CD4-positive, alpha-beta memory T cell (primary cell): Measurements from ENCODE around the gene MTMR3. TPM values are rescaled to one million over a fixed set of nuclear protein-coding genes. Genes with fewer than 3 reads are reported as not detected.
A peak's percentile ranks its signal among the peaks of the same experiment; 100 is the strongest.
"Not testable (repeated sequence)": the region's sequence is repeated elsewhere in the genome, so short reads cannot be mapped to it uniquely, and the experiment has no call there.

Experiments
- CTCF ChIA-PET: fragments of 350-600 bp; sonication (Branson Sonifier 250); formaldehyde crosslinking; loops from one replicate; lab custom pipeline; 2021; ENCODE audit warnings: inconsistent platforms; ENCODE audit not compliant: partially characterized antibody; lab: Charles Lee
- POLR2A ChIA-PET: fragments of 350-600 bp; sonication (Branson Sonifier 250); formaldehyde crosslinking; loops from one replicate; lab custom pipeline; 2021; ENCODE audit not compliant: partially characterized antibody; lab: Charles Lee
- DNase-seq, 5 donors: peaks; one replicate each; pipeline versions ENCODE4 v3.0.0 to v3.0.0-alpha.2; 2020 to 2022; ENCODE audit warnings: mixed read lengths in 1 of 5
- H3K27ac ChIP-seq: one replicate; pipeline ENCODE4 v1.7.0; 2013; ENCODE audit warnings: low read depth, low read length
- H3K27me3 ChIP-seq: 2 replicates; pipeline ENCODE4 v1.7.0; 2013; ENCODE audit warnings: mild to moderate bottlenecking, low read length, moderate library complexity; ENCODE audit not compliant: insufficient read depth
- H3K36me3 ChIP-seq: 2 replicates; pipeline ENCODE4 v1.7.0; 2013; ENCODE audit warnings: mild to moderate bottlenecking, low read length, moderate library complexity; ENCODE audit not compliant: insufficient read depth
- H3K4me1 ChIP-seq: 2 replicates; pipeline ENCODE4 v1.7.0; 2013; ENCODE audit warnings: mild to moderate bottlenecking, low read length, moderate library complexity; ENCODE audit not compliant: insufficient read depth
- H3K4me3 ChIP-seq, 2 donors: one replicate each; pipeline ENCODE4 v1.7.0; 2013; ENCODE audit warnings: low read length in 2 of 2, mild to moderate bottlenecking in 1 of 2
- H3K9me3 ChIP-seq, 2 donors: one replicate each; pipeline ENCODE4 v1.7.0; 2013; ENCODE audit warnings: low read length in 2 of 2, control low read depth in 1 of 2; ENCODE audit not compliant: control insufficient read depth in 1 of 2
- H3K27ac Mint-ChIP-seq, 7 donors: one replicate each; pipeline ENCODE4 v1.8.0; 2020 to 2021; ENCODE audit warnings: mixed read lengths in 7 of 7, mild to moderate bottlenecking in 6 of 7, inconsistent platforms in 3 of 7, moderate library complexity in 3 of 7
- H3K27me3 Mint-ChIP-seq, 2 donors: one replicate each; pipeline ENCODE4 v1.8.0; 2020 to 2021; ENCODE audit warnings: mixed read lengths in 2 of 2
- H3K36me3 Mint-ChIP-seq, 2 donors: one replicate each; pipeline ENCODE4 v1.8.0; 2020 to 2021; ENCODE audit warnings: mixed read lengths in 2 of 2, inconsistent platforms in 1 of 2, mild to moderate bottlenecking in 1 of 2
- H3K4me1 Mint-ChIP-seq, 4 donors: one replicate each; pipeline ENCODE4 v1.8.0; 2020 to 2021; ENCODE audit warnings: mixed read lengths in 4 of 4, mild to moderate bottlenecking in 1 of 4
- H3K4me3 Mint-ChIP-seq, 8 donors: one replicate each; pipeline ENCODE4 v1.8.0; 2020 to 2021; ENCODE audit warnings: mixed read lengths in 8 of 8, mild to moderate bottlenecking in 7 of 8, moderate library complexity in 6 of 8, inconsistent platforms in 3 of 8
- H3K9me3 Mint-ChIP-seq, 8 donors: one replicate each; pipeline ENCODE4 v1.8.0; 2020 to 2021; ENCODE audit warnings: mixed read lengths in 8 of 8, mild to moderate bottlenecking in 5 of 8, inconsistent platforms in 3 of 8, moderate library complexity in 1 of 8
- intact Hi-C: fragments of 100-400 bp; cut with micrococcal nuclease; formaldehyde crosslinking; loops from one replicate; pipeline ENCODE4 v1.15.1; 2023
- polyA plus RNA-seq, 2 donors: library from polyadenylated mRNA; unstranded; fragments of 300-500 nt; fragmentation: Illumina TruSeq; gene quantifications; one replicate each; pipeline ENCODE4 v1.2.3, GENCODE V29; 2021
- total RNA-seq, 2 experiments: library from RNA; stranded (reverse); gene quantifications; one replicate each; pipeline ENCODE4 v1.2.3, GENCODE V29; 2021

MTMR3 gene
- total and polyA plus RNA-seq, 4 experiments from 2014 or later, result 11.0 to 68.6 (median 43.3) TPM

GRCh38 chr22:29855611-29856181 lies 27.3 kb upstream of the MTMR3 start:
- Histone ChIP-seq H3K4me3 (no peak overlapping the region), H3K9me3 (no peaks in the 10 kb centered on the region), H3K4me1 (no peaks in the 10 kb centered on the region), H3K27me3 (no peaks in the 10 kb centered on the region), H3K27ac (no peak overlapping the region), H3K36me3 (no peaks in the 10 kb centered on the region)
- ChIA-PET POLR2A (no interaction called here), CTCF (no interaction called here)
- no peak for DNase-seq
- Mint-ChIP-seq H3K9me3 (no peaks in the 10 kb centered on the region), H3K4me1 (no peaks in the 10 kb centered on the region), H3K4me3 (no peak overlapping the region), H3K27me3 (peaks cover 3% of the 10 kb centered on the region in 2 donors), H3K36me3 (no peaks in the 10 kb centered on the region), H3K27ac (no peak overlapping the region)
- intact Hi-C loops, result no loop called here

- no peak overlapping the region for H3K27ac Mint-ChIP-seq
- CTCF ChIA-PET, result interaction anchor here (0.5 kb wide), 1 partner anchor 1547 kb away, joined by 3 read pairs; no protein-coding TSS in a partner anchor
Observed at GRCh38 chr22:29856496-29856895, 26.5 kb upstream of the MTMR3 start.

GRCh38 chr22:29859030-29859429 lies 23.9 kb upstream of the MTMR3 start:
- H3K36me3 Mint-ChIP-seq, H3K4me1 ChIP-seq, DNase-seq, H3K4me3 ChIP-seq, H3K4me1 Mint-ChIP-seq, H3K27me3 Mint-ChIP-seq, H3K27me3 ChIP-seq, CTCF ChIA-PET, H3K27ac ChIP-seq, H3K9me3 ChIP-seq, H3K9me3 Mint-ChIP-seq, intact Hi-C loops, H3K27ac Mint-ChIP-seq, H3K4me3 Mint-ChIP-seq, H3K36me3 ChIP-seq: not testable (repeated sequence)
- POLR2A ChIA-PET, result interaction anchor here (0.6 kb wide), 1 partner anchor 122 kb away, joined by 3 read pairs; no protein-coding TSS in a partner anchor

More at GRCh38 chr22:29856496-29856895, 26.5 kb upstream of the MTMR3 start:
- peaks cover 3% of the 10 kb centered on the region in 2 donors for H3K27me3 Mint-ChIP-seq
- no peaks in the 10 kb centered on the region for H3K9me3 Mint-ChIP-seq
- H3K36me3 Mint-ChIP-seq, result no peaks in the 10 kb centered on the region
- Histone ChIP-seq H3K27ac (no peak overlapping the region), H3K4me1 (no peaks in the 10 kb centered on the region), H3K27me3 (no peaks in the 10 kb centered on the region), H3K9me3 (no peaks in the 10 kb centered on the region), H3K4me3 (no peak overlapping the region), H3K36me3 (no peaks in the 10 kb centered on the region)
- POLR2A ChIA-PET, result no interaction called here
- intact Hi-C loops, result no loop called here
- no peaks in the 10 kb centered on the region for H3K4me1 Mint-ChIP-seq
- no peak for DNase-seq
- H3K4me3 Mint-ChIP-seq, result no peak overlapping the region

- Histone ChIP-seq H3K4me3 (no peak overlapping the region), H3K4me1 (no peaks in the 10 kb centered on the region), H3K36me3 (no peaks in the 10 kb centered on the region), H3K9me3 (no peaks in the 10 kb centered on the region), H3K27ac (no peak overlapping the region), H3K27me3 (no peaks in the 10 kb centered on the region)
- H3K36me3 Mint-ChIP-seq, result no peaks in the 10 kb centered on the region
- POLR2A ChIA-PET, result interaction anchor here (0.6 kb wide), 1 partner anchor 8 kb away, joined by 3 read pairs; no protein-coding TSS in a partner anchor
- H3K27ac Mint-ChIP-seq, result no peak overlapping the region
- peaks cover 3% of the 10 kb centered on the region in 2 donors for H3K27me3 Mint-ChIP-seq
- no peaks in the 10 kb centered on the region for H3K9me3 Mint-ChIP-seq
- intact Hi-C loops, result loop anchor here (10.0 kb wide), 1 partner anchor 1525 kb away; no protein-coding TSS in a partner anchor
- no peaks in the 10 kb centered on the region for H3K4me1 Mint-ChIP-seq
- no peak for DNase-seq
- no peak overlapping the region for H3K4me3 Mint-ChIP-seq
- CTCF ChIA-PET, result no interaction called here
Observed at GRCh38 chr22:29860006-29860766, 22.8 kb upstream of the MTMR3 start.

- peak overlapping the region in 1 of 7 donors; percentile 16 for H3K27ac Mint-ChIP-seq
- Histone ChIP-seq H3K9me3 (no peaks in the 10 kb centered on the region), H3K4me3 (no peak overlapping the region), H3K36me3 (no peaks in the 10 kb centered on the region), H3K27ac (no peak overlapping the region), H3K4me1 (no peaks in the 10 kb centered on the region), H3K27me3 (no peaks in the 10 kb centered on the region)
- ChIA-PET POLR2A (no interaction called here), CTCF (no interaction called here)
- H3K4me1 Mint-ChIP-seq, result no peaks in the 10 kb centered on the region
- no peak for DNase-seq
- H3K36me3 Mint-ChIP-seq, result no peaks in the 10 kb centered on the region
- intact Hi-C loops, result loop anchor here (10.0 kb wide), 1 partner anchor 1523 kb away; no protein-coding TSS in a partner anchor
- no peaks in the 10 kb centered on the region for H3K27me3 Mint-ChIP-seq
- H3K4me3 Mint-ChIP-seq, result no peak overlapping the region
- H3K9me3 Mint-ChIP-seq, result no peaks in the 10 kb centered on the region
Observed at GRCh38 chr22:29861672-29862297, 21.2 kb upstream of the MTMR3 start.

GRCh38 chr22:29865572-29865971 lies 17.4 kb upstream of the MTMR3 start:
- H3K27ac ChIP-seq, POLR2A ChIA-PET, H3K36me3 ChIP-seq, H3K4me1 ChIP-seq, H3K27me3 ChIP-seq, H3K4me3 Mint-ChIP-seq, H3K4me3 ChIP-seq, H3K36me3 Mint-ChIP-seq, H3K4me1 Mint-ChIP-seq, H3K27ac Mint-ChIP-seq, DNase-seq, H3K27me3 Mint-ChIP-seq, H3K9me3 Mint-ChIP-seq, H3K9me3 ChIP-seq: not testable (repeated sequence)
- intact Hi-C loops, result loop anchor here (10.0 kb wide), 1 partner anchor 1519 kb away; no protein-coding TSS in a partner anchor
- CTCF ChIA-PET, result interaction anchor here (0.7 to 1.8 kb wide), 2 partner anchors 140 to 285 kb away, joined by 3 to 4 read pairs; no protein-coding TSS in a partner anchor

- Histone ChIP-seq H3K9me3 (no peaks in the 10 kb centered on the region), H3K27me3 (no peaks in the 10 kb centered on the region), H3K4me1 (peaks cover 6% of the 10 kb centered on the region), H3K36me3 (no peaks in the 10 kb centered on the region), H3K27ac (no peak overlapping the region), H3K4me3 (no peak overlapping the region)
- Mint-ChIP-seq H3K9me3 (no peaks in the 10 kb centered on the region), H3K27me3 (peaks cover 2% of the 10 kb centered on the region in 2 donors), H3K4me3 (no peak overlapping the region), H3K36me3 (no peaks in the 10 kb centered on the region), H3K27ac (no peak overlapping the region), H3K4me1 (peaks cover 3 to 5% (median 5%) of the 10 kb centered on the region in 4 donors)
- ChIA-PET POLR2A (no interaction called here), CTCF (no interaction called here)
- intact Hi-C loops, result loop anchor here (10.0 kb wide), 1 partner anchor 1518 kb away; no protein-coding TSS in a partner anchor
- no peak for DNase-seq
Observed at GRCh38 chr22:29867260-29867659, 15.7 kb upstream of the MTMR3 start.
